H1 (cell line): ENCODE measurements around the gene THBS1. TPM values are rescaled to one million over a fixed set of nuclear protein-coding genes. Genes with fewer than 3 reads are reported as not detected.

Experiments
- polyA plus RNA-seq, 7 experiments: library from polyadenylated mRNA; depleted of rRNA in 3 of 7; stranded (reverse) in 5 of 7; unstranded in 2 of 7; fragments of >200 nt in 5 of 7; fragments of 200-250 nt in 2 of 7; gene quantifications; 1 replicate in 5 of 7; 2 replicates in 1 of 7; 4 replicates in 1 of 7; pipeline versions ENCODE4 v1.2.1 to v1.2.3, GENCODE V29; 2011 to 2013; ENCODE audit warnings: missing spikeins in 2 of 7, mixed read lengths in 2 of 7
- total RNA-seq: library from RNA; stranded (reverse); fragmentation: NEBNext Ultra II Directional; extraction: Animal tissue kit (Norgen Biotek cat#: 25700); gene quantifications from 2 replicates; pipeline ENCODE4 v1.2.1, GENCODE V29; 2021
- TF ChIP-seq, protein P1 (sequence below): fragments of 300-600 bp; sonication (generic); IDR thresholded peaks from 2 replicates; pipeline ENCODE4 v1.7.1; 2012; ENCODE audit warnings: low read length, moderate library complexity, mild to moderate bottlenecking, inconsistent platforms; ENCODE audit not compliant: insufficient replicate concordance

THBS1 gene
- total and polyA plus RNA-seq, 2 of the 8 experiments (the other 6 are each of a cell fraction or from before 2014, with no cell fraction given): 10.3 to 63.3 TPM

DNA sequence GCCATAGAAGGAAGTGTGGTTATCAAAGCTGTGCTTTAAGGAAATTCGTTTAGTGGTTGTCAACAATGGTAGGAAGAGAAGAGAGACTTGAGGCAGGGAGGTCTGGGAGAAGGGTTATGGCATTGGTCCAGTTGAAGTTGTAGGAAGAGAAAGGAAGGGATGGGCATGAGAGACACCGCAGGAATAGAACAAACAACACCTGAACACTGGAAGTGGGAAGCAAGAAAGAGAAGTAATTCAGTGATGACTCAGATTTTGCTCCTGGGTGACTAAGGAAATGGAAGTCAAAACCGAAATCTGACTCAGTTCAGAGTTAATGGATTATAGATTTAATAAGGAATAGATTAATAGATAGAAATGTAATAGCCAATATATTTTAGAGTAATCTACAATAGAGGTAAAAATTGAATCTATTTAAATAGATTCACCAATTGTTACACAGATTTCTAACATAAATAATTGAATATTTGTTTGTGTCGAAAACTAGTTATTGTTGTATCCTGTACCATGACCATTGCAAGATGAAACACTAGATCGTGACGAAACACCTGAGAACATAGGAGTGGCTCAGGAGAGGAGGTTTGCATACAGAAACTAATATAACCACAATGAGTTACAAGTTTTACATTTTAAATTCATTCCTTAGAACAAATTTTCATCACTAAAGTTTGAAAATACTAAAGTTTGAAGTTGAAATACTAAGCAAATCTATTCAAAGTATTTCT lies 36.0 kb downstream of the THBS1 start (continued):
- TF ChIP-seq, protein P1, sequence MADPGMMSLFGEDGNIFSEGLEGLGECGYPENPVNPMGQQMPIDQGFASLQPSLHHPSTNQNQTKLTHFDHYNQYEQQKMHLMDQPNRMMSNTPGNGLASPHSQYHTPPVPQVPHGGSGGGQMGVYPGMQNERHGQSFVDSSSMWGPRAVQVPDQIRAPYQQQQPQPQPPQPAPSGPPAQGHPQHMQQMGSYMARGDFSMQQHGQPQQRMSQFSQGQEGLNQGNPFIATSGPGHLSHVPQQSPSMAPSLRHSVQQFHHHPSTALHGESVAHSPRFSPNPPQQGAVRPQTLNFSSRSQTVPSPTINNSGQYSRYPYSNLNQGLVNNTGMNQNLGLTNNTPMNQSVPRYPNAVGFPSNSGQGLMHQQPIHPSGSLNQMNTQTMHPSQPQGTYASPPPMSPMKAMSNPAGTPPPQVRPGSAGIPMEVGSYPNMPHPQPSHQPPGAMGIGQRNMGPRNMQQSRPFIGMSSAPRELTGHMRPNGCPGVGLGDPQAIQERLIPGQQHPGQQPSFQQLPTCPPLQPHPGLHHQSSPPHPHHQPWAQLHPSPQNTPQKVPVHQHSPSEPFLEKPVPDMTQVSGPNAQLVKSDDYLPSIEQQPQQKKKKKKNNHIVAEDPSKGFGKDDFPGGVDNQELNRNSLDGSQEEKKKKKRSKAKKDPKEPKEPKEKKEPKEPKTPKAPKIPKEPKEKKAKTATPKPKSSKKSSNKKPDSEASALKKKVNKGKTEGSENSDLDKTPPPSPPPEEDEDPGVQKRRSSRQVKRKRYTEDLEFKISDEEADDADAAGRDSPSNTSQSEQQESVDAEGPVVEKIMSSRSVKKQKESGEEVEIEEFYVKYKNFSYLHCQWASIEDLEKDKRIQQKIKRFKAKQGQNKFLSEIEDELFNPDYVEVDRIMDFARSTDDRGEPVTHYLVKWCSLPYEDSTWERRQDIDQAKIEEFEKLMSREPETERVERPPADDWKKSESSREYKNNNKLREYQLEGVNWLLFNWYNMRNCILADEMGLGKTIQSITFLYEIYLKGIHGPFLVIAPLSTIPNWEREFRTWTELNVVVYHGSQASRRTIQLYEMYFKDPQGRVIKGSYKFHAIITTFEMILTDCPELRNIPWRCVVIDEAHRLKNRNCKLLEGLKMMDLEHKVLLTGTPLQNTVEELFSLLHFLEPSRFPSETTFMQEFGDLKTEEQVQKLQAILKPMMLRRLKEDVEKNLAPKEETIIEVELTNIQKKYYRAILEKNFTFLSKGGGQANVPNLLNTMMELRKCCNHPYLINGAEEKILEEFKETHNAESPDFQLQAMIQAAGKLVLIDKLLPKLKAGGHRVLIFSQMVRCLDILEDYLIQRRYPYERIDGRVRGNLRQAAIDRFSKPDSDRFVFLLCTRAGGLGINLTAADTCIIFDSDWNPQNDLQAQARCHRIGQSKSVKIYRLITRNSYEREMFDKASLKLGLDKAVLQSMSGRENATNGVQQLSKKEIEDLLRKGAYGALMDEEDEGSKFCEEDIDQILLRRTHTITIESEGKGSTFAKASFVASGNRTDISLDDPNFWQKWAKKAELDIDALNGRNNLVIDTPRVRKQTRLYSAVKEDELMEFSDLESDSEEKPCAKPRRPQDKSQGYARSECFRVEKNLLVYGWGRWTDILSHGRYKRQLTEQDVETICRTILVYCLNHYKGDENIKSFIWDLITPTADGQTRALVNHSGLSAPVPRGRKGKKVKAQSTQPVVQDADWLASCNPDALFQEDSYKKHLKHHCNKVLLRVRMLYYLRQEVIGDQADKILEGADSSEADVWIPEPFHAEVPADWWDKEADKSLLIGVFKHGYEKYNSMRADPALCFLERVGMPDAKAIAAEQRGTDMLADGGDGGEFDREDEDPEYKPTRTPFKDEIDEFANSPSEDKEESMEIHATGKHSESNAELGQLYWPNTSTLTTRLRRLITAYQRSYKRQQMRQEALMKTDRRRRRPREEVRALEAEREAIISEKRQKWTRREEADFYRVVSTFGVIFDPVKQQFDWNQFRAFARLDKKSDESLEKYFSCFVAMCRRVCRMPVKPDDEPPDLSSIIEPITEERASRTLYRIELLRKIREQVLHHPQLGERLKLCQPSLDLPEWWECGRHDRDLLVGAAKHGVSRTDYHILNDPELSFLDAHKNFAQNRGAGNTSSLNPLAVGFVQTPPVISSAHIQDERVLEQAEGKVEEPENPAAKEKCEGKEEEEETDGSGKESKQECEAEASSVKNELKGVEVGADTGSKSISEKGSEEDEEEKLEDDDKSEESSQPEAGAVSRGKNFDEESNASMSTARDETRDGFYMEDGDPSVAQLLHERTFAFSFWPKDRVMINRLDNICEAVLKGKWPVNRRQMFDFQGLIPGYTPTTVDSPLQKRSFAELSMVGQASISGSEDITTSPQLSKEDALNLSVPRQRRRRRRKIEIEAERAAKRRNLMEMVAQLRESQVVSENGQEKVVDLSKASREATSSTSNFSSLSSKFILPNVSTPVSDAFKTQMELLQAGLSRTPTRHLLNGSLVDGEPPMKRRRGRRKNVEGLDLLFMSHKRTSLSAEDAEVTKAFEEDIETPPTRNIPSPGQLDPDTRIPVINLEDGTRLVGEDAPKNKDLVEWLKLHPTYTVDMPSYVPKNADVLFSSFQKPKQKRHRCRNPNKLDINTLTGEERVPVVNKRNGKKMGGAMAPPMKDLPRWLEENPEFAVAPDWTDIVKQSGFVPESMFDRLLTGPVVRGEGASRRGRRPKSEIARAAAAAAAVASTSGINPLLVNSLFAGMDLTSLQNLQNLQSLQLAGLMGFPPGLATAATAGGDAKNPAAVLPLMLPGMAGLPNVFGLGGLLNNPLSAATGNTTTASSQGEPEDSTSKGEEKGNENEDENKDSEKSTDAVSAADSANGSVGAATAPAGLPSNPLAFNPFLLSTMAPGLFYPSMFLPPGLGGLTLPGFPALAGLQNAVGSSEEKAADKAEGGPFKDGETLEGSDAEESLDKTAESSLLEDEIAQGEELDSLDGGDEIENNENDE: no peak
